Hepatocyte (in vitro differentiated cells): ENCODE data around the gene DNAI2.

Experiments used
- EZH2 ChIP-seq: fragments of 200-600 bp; sonication (generic); IDR thresholded peaks from 2 replicates; pipeline ENCODE4 v1.6.1; 2016; ENCODE audit warnings: antibody characterized with exemption, mild to moderate bottlenecking, borderline replicate concordance
- EZH2phosphoT487 ChIP-seq: fragments of 200-600 bp; sonication (generic); IDR thresholded peaks from one replicate; pipeline ENCODE4 v1.6.1; 2018; ENCODE audit warnings: antibody characterized with exemption, mild to moderate bottlenecking, low read depth, moderate library complexity; ENCODE audit not compliant: unreplicated experiment, severe bottlenecking
- TF ChIP-seq, protein P1 (sequence below): fragments of 200-600 bp; sonication (generic); IDR thresholded peaks from 2 replicates; pipeline ENCODE4 v1.5.1; 2016; ENCODE audit warnings: antibody characterized with exemption, mild to moderate bottlenecking; ENCODE audit not compliant: poor library complexity

DNA sequence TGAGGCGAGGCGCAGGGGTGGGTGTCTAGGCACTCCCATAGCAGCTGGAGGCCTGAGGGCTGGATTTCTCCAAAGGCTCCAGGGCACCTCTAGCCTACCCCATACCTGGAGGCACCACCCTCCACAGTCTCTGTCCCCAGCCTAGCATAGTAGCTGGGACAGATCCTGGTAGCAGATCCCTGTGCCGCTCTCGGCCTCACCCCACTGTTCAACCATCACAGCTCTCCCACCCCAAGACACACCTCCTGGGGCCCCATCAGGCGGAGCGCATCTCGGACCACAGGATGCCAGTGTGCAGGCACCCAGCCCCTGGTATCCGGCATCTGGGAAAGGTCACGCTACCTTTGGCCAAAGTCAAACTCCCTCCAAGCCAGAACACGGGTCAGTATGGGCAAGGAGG lies 80.5 kb downstream of the DNAI2 start:
- TF ChIP-seq, protein P1, sequence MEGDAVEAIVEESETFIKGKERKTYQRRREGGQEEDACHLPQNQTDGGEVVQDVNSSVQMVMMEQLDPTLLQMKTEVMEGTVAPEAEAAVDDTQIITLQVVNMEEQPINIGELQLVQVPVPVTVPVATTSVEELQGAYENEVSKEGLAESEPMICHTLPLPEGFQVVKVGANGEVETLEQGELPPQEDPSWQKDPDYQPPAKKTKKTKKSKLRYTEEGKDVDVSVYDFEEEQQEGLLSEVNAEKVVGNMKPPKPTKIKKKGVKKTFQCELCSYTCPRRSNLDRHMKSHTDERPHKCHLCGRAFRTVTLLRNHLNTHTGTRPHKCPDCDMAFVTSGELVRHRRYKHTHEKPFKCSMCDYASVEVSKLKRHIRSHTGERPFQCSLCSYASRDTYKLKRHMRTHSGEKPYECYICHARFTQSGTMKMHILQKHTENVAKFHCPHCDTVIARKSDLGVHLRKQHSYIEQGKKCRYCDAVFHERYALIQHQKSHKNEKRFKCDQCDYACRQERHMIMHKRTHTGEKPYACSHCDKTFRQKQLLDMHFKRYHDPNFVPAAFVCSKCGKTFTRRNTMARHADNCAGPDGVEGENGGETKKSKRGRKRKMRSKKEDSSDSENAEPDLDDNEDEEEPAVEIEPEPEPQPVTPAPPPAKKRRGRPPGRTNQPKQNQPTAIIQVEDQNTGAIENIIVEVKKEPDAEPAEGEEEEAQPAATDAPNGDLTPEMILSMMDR, result no peak
- TF ChIP-seq EZH2 (no peak), EZH2phosphoT487 (no peak)
